K562 (cell line): ENCODE measurements around the gene OXT. TPM values are rescaled to one million over a fixed set of nuclear protein-coding genes. Genes with fewer than 3 reads are reported as not detected.

Experiments
- ATAC-seq: fragments of 200-7000 bp; cut with Tn5 transposase; 3 replicates; pipeline ENCODE4 v1.9.1; 2020; ENCODE audit warnings: moderate library complexity
- BruUV-seq: library from RNA; stranded (reverse); fragments of 400-500 nt; replicated peaks from 2 replicates; lab custom pipeline; 2021; lab: Mats Ljungman, UMichigan
- CTCF ChIA-PET: fragments of 300-600 bp; formaldehyde crosslinking; extraction: SDS; loops from one replicate; lab custom pipeline; 2021; ENCODE audit warnings: low intra/inter-chr PET ratio; lab: Yijun Ruan, JAX
- POLR2A ChIA-PET: fragments of 300-600, 350-650 bp; sonication (Branson Sonifier 250); formaldehyde crosslinking; extraction: SDS; loops from one replicate; lab custom pipeline; 2021; ENCODE audit warnings: antibody characterized with exemption, inconsistent platforms; lab: Yijun Ruan, JAX
- DNase-seq, 4 experiments: peaks; one replicate each; pipeline versions ENCODE4 v3.0.0 to v3.0.0-alpha.2; 2011 to 2018; ENCODE audit warnings: low spot score in 3 of 4, mixed read lengths in 3 of 4; ENCODE audit errors: extremely low read depth in 1 of 4
- FAIRE-seq: peaks from 2 replicates; lab custom pipeline; 2011; peaks lifted over from hg19 to GRCh38; lab: Jason Lieb, UNC
- H2AFZ ChIP-seq: 2 replicates; pipeline ENCODE4 v1.6.0; 2011; ENCODE audit warnings: low read depth, low read length, control low read depth, inconsistent platforms
- H3K27ac ChIP-seq: fragments of 200-600 bp; 3 replicates; pipeline ENCODE4 v1.8.0; 2011; ENCODE audit warnings: low read depth, mild to moderate bottlenecking, control low read depth, inconsistent platforms, low read length, moderate library complexity, mixed read lengths; ENCODE audit errors: extremely low read depth
- H3K27me3 ChIP-seq, 2 experiments: fragments of 300-600 bp in 1 of 2; 2 replicates in 1 of 2; 3 replicates in 1 of 2; pipeline versions ENCODE4 v1.6.0 to v1.8.0; 2011; ENCODE audit warnings: inconsistent platforms in 2 of 2, low read length in 2 of 2, mild to moderate bottlenecking in 1 of 2, mixed read lengths in 1 of 2, moderate library complexity in 1 of 2; ENCODE audit not compliant: control insufficient read depth in 2 of 2, insufficient read depth in 2 of 2
- H3K36me3 ChIP-seq: fragments of 300-600 bp; 3 replicates; pipeline ENCODE4 v1.8.0; 2011; ENCODE audit warnings: mild to moderate bottlenecking, low read length, inconsistent platforms; ENCODE audit not compliant: control insufficient read depth, insufficient read depth
- H3K4me1 ChIP-seq, 2 experiments: fragments of 200-600 bp in 1 of 2; replicated peaks in 1 of 2; 2 replicates in 1 of 2; 3 replicates in 1 of 2; pipeline versions ENCODE4 v1.5.1 to v1.8.0; 2011; ENCODE audit warnings: inconsistent platforms in 2 of 2, low read length in 2 of 2, mild to moderate bottlenecking in 1 of 2, mixed read lengths in 1 of 2, moderate library complexity in 1 of 2; ENCODE audit not compliant: control insufficient read depth in 2 of 2, insufficient read depth in 2 of 2
- H3K4me2 ChIP-seq: 2 replicates; pipeline ENCODE4 v1.6.1; 2011; ENCODE audit warnings: low read length, control low read depth, inconsistent platforms, mixed read lengths; ENCODE audit not compliant: insufficient read depth
- H3K4me3 ChIP-seq: fragments of 200-600 bp; sonication (generic), shearing (Covaris generic); 2 replicates; pipeline ENCODE4 v1.5.1; 2016; ENCODE audit warnings: control low read depth, inconsistent platforms
- H3K79me2 ChIP-seq: fragments of 200-600 bp; 3 replicates; pipeline ENCODE4 v1.8.0; 2011; ENCODE audit warnings: low read length, inconsistent platforms; ENCODE audit not compliant: control insufficient read depth, insufficient read depth
- H3K9ac ChIP-seq, 2 experiments: 2 replicates each; pipeline versions ENCODE4 v1.6.0 to v1.6.1; 2011; ENCODE audit warnings: low read depth in 2 of 2, low read length in 2 of 2, control low read depth in 1 of 2, inconsistent platforms in 1 of 2, mild to moderate bottlenecking in 1 of 2, mixed read lengths in 1 of 2; ENCODE audit not compliant: insufficient read depth in 1 of 2
- H3K9me1 ChIP-seq: one replicate; pipeline ENCODE4 v1.6.0; 2011; ENCODE audit warnings: inconsistent platforms, mild to moderate bottlenecking, low read length, moderate library complexity; ENCODE audit not compliant: control insufficient read depth, insufficient read depth
- H3K9me3 ChIP-seq: replicated peaks from 2 replicates; pipeline ENCODE4 v1.5.1; 2011; ENCODE audit warnings: low read depth, low read length, inconsistent platforms; ENCODE audit not compliant: control insufficient read depth, insufficient read depth
- H4K20me1 ChIP-seq: replicated peaks from 2 replicates; pipeline ENCODE4 v1.6.1; 2011; ENCODE audit warnings: low read length, inconsistent platforms, mixed read lengths; ENCODE audit not compliant: control insufficient read depth, insufficient read depth
- ARID1B ChIP-seq: fragments of 450-650 bp; IDR thresholded peaks from 2 replicates; pipeline ENCODE4 v1.6.1; 2016; ENCODE audit warnings: antibody characterized with exemption, mild to moderate bottlenecking, inconsistent platforms
- ETS2 ChIP-seq: IDR thresholded peaks from 2 replicates; pipeline ENCODE4 v1.6.1; 2016; ENCODE audit warnings: borderline replicate concordance, missing genetic modification characterization, mild to moderate bottlenecking, moderate library complexity, missing compliant biosample characterization; ENCODE audit not compliant: poor library complexity, severe bottlenecking
- GABPA ChIP-seq: fragments of 200-800 bp; sonication (Bioruptor generic); conservative IDR thresholded peaks from 2 replicates; pipeline ENCODE4 v1.6.1; 2016; ENCODE audit warnings: low read depth, missing genetic modification characterization, missing compliant biosample characterization
- HNRNPL ChIP-seq: fragments of 200-400 bp; formaldehyde crosslinking; IDR thresholded peaks from 2 replicates; pipeline ENCODE4 v1.6.1; 2017; ENCODE audit warnings: low read depth, mild to moderate bottlenecking, low read length
- KLF10 ChIP-seq: fragments of 250-450 bp; sonication (Bioruptor Pico); IDR thresholded peaks from 2 replicates; pipeline ENCODE4 v1.6.1; 2021; ENCODE audit warnings: matching md5 sums
- RBFOX2 ChIP-seq: fragments of 200-400 bp; formaldehyde crosslinking; IDR thresholded peaks from 2 replicates; pipeline ENCODE4 v1.6.1; 2017; ENCODE audit warnings: low read depth, mild to moderate bottlenecking, low read length, moderate library complexity
- RHOXF2B ChIP-seq: fragments of 250-450 bp; sonication (Bioruptor Pico); conservative IDR thresholded peaks from 2 replicates; pipeline ENCODE4 v1.5.1; 2021
- ZBED1 ChIP-seq: IDR thresholded peaks from 2 replicates; pipeline ENCODE4 v1.6.1; 2014
- ZNF445 ChIP-seq: fragments of 250-450 bp; sonication (Bioruptor Pico); IDR thresholded peaks from 2 replicates; pipeline ENCODE4 v1.4.0; 2020; ENCODE audit warnings: low read depth, mild to moderate bottlenecking, moderate library complexity
- WGBS: fragments of 100-300 bp; shearing (Covaris generic); methylation state at CpG from one replicate; pipeline ENCODE4 v1.1.6; 2016; ENCODE audit warnings: low coverage, mixed read lengths; ENCODE audit not compliant: insufficient coverage; ENCODE audit errors: missing lambda C conversion rate; 5-methylcytosine and 5-hydroxymethylcytosine counted together
- in situ Hi-C: fragments of 300-500 bp; cut with MboI; formaldehyde crosslinking; loops from 4 replicates; pipeline ENCODE4 v1.15.0; 2018; ENCODE audit warnings: inconsistent platforms, mixed read lengths
- intact Hi-C: fragments of 100-400 bp; cut with micrococcal nuclease; formaldehyde crosslinking; loops from 2 replicates; pipeline ENCODE4 v1.14.2; 2022
- polyA plus RNA-seq, 8 experiments: library from polyadenylated mRNA; depleted of rRNA in 4 of 8; stranded (reverse) in 5 of 8; unstranded in 3 of 8; fragments of >200 nt; fragmentation: Nextera tagmentation in 2 of 8; fragmentation: Illumina TruSeq in 1 of 8; extraction: Ambion mirVana in 2 of 8; extraction: Trizol in 1 of 8; gene quantifications; 2 replicates each; pipeline versions ENCODE4 v1.2.1 to v1.2.3, GENCODE V29; 2011 to 2014; ENCODE audit warnings: inconsistent platforms in 1 of 8, missing spikeins in 1 of 8
- total RNA-seq, 7 experiments: library from RNA; depleted of rRNA in 6 of 7; stranded (reverse); fragments of >200 nt in 6 of 7; fragmentation: Illumina TruSeq in 2 of 7; extraction: Trizol in 2 of 7; gene quantifications; 2 replicates each; pipeline versions ENCODE4 v1.2.1 to v1.2.3, GENCODE V29; 2011 to 2021; ENCODE audit warnings: low replicate concordance in 1 of 7
- TF ChIP-seq, protein P1 (sequence below): sonication (generic); formaldehyde crosslinking; IDR thresholded peaks from 2 replicates; pipeline ENCODE4 v1.8.0; 2023; ENCODE audit warnings: missing genetic modification reagents, mild to moderate bottlenecking, borderline replicate concordance
- TF ChIP-seq, protein P2 (sequence below): fragments of 450-650 bp; IDR thresholded peaks from 2 replicates; pipeline ENCODE4 v1.7.1; 2018; ENCODE audit warnings: mild to moderate bottlenecking, low read depth; ENCODE audit not compliant: partially characterized antibody

OXT gene
- total and polyA plus RNA-seq, 9 of the 15 experiments (the other 6 are each of a cell fraction or from before 2014, with no cell fraction given) = not detected

DNA sequence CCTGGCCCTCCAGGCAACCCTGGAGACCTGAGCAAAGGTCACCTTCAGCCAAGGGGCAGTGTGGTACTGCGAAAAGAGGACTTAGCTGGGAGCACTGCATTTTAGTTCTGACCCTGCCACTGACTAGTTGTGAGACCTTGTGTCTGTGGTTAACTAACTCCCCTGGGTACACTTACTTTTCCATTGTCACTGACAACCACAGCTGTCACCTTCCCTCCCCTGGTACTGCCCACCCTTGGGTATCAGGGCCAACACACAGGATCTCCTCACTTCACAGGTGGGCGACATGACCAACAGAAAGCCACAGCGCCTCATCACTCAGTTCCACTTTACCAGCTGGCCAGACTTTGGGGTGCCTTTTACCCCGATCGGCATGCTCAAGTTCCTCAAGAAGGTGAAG, 49.6 kb upstream of the OXT start:
- ChIA-PET CTCF (no interaction called here), POLR2A (interaction anchor here (0.7 kb wide), 1 partner anchor 22 kb away, joined by 3 read pairs; the partner anchor contains the start of gene GNRH2)
- Histone ChIP-seq H2AFZ (no peak overlapping the region), H3K27me3 (no peaks in the 10 kb centered on the region), H3K9ac (no peak overlapping the region), H3K36me3 (peaks cover 56% of the 10 kb centered on the region), H3K4me2 (no peak overlapping the region), H3K4me1 (no peaks in the 10 kb centered on the region; a peak in 1 of 5 replicates), H3K9me1 (no peaks in the 10 kb centered on the region), H3K27ac (no peak overlapping the region), H3K9me3 (no peaks in the 10 kb centered on the region), H3K4me3 (no peak overlapping the region), H4K20me1 (no peaks in the 10 kb centered on the region), H3K79me2 (no peaks in the 10 kb centered on the region)
- DNase-seq (no peak), ATAC-seq (no peak), FAIRE-seq (no peak)
- in situ Hi-C loops = no loop called here
- intact Hi-C loops = no loop called here
- no TSS peak for BruUV-seq
- WGBS = 92% methylated on average over 5 of the region's 5 CpGs
- no peak for TF ChIP-seq ETS2 (tag)
- TF ChIP-seq, protein P1, sequence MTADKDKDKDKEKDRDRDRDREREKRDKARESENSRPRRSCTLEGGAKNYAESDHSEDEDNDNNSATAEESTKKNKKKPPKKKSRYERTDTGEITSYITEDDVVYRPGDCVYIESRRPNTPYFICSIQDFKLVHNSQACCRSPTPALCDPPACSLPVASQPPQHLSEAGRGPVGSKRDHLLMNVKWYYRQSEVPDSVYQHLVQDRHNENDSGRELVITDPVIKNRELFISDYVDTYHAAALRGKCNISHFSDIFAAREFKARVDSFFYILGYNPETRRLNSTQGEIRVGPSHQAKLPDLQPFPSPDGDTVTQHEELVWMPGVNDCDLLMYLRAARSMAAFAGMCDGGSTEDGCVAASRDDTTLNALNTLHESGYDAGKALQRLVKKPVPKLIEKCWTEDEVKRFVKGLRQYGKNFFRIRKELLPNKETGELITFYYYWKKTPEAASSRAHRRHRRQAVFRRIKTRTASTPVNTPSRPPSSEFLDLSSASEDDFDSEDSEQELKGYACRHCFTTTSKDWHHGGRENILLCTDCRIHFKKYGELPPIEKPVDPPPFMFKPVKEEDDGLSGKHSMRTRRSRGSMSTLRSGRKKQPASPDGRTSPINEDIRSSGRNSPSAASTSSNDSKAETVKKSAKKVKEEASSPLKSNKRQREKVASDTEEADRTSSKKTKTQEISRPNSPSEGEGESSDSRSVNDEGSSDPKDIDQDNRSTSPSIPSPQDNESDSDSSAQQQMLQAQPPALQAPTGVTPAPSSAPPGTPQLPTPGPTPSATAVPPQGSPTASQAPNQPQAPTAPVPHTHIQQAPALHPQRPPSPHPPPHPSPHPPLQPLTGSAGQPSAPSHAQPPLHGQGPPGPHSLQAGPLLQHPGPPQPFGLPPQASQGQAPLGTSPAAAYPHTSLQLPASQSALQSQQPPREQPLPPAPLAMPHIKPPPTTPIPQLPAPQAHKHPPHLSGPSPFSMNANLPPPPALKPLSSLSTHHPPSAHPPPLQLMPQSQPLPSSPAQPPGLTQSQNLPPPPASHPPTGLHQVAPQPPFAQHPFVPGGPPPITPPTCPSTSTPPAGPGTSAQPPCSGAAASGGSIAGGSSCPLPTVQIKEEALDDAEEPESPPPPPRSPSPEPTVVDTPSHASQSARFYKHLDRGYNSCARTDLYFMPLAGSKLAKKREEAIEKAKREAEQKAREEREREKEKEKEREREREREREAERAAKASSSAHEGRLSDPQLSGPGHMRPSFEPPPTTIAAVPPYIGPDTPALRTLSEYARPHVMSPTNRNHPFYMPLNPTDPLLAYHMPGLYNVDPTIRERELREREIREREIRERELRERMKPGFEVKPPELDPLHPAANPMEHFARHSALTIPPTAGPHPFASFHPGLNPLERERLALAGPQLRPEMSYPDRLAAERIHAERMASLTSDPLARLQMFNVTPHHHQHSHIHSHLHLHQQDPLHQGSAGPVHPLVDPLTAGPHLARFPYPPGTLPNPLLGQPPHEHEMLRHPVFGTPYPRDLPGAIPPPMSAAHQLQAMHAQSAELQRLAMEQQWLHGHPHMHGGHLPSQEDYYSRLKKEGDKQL (CRISPR knock-in tag) = no peak
- no peak for TF ChIP-seq ARID1B
- no peak for TF ChIP-seq ZBED1
- TF ChIP-seq RHOXF2B (CRISPR knock-in tag) = no peak
- no peak for TF ChIP-seq GABPA (tag)
- TF ChIP-seq, protein P2, sequence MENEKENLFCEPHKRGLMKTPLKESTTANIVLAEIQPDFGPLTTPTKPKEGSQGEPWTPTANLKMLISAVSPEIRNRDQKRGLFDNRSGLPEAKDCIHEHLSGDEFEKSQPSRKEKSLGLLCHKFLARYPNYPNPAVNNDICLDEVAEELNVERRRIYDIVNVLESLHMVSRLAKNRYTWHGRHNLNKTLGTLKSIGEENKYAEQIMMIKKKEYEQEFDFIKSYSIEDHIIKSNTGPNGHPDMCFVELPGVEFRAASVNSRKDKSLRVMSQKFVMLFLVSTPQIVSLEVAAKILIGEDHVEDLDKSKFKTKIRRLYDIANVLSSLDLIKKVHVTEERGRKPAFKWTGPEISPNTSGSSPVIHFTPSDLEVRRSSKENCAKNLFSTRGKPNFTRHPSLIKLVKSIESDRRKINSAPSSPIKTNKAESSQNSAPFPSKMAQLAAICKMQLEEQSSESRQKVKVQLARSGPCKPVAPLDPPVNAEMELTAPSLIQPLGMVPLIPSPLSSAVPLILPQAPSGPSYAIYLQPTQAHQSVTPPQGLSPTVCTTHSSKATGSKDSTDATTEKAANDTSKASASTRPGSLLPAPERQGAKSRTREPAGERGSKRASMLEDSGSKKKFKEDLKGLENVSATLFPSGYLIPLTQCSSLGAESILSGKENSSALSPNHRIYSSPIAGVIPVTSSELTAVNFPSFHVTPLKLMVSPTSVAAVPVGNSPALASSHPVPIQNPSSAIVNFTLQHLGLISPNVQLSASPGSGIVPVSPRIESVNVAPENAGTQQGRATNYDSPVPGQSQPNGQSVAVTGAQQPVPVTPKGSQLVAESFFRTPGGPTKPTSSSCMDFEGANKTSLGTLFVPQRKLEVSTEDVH = no peak
- TF ChIP-seq KLF10 (CRISPR knock-in tag) = no peak
- TF ChIP-seq ZNF445 = no peak
- no peak for TF ChIP-seq HNRNPL
- no peak for TF ChIP-seq RBFOX2
